Peyer's patch (tissue), 4 donors: ENCODE data around the gene GAA.

ENCODE experiments used
- POLR2A ChIP-seq, 2 donors: fragments of 450-650 bp; IDR thresholded peaks; one replicate each; pipeline ENCODE4 v1.5.1; 2017; ENCODE audit warnings: antibody characterized with exemption in 2 of 2, mild to moderate bottlenecking in 2 of 2, moderate library complexity in 2 of 2
- TF ChIP-seq, protein P1 (sequence below), 6 experiments: fragments of 450-650 bp in 4 of 6; fragments of 200-600 bp in 2 of 6; sonication (generic) in 1 of 6; IDR thresholded peaks; one replicate each; pipeline ENCODE4 v1.5.1; 2017 to 2019; ENCODE audit warnings: antibody characterized with exemption in 6 of 6, mild to moderate bottlenecking in 3 of 6, moderate library complexity in 1 of 6

DNA sequence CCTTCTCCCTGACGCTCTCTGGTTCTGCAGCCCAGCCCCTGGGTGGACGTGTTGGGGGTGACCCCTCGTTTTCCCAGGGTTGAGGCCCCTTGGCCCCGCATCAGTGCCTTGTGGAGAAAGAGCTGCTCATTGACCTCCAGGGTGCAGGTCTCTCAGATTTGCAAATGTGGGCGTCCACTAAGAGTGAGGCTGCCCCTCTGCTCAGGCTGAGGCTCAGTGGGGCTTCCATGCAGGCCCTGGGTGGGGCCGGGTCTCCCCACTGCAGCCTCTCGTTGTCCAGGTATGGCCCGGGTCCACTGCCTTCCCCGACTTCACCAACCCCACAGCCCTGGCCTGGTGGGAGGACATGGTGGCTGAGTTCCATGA, 9.0 kb downstream of the GAA start:
- TF ChIP-seq, protein P1, sequence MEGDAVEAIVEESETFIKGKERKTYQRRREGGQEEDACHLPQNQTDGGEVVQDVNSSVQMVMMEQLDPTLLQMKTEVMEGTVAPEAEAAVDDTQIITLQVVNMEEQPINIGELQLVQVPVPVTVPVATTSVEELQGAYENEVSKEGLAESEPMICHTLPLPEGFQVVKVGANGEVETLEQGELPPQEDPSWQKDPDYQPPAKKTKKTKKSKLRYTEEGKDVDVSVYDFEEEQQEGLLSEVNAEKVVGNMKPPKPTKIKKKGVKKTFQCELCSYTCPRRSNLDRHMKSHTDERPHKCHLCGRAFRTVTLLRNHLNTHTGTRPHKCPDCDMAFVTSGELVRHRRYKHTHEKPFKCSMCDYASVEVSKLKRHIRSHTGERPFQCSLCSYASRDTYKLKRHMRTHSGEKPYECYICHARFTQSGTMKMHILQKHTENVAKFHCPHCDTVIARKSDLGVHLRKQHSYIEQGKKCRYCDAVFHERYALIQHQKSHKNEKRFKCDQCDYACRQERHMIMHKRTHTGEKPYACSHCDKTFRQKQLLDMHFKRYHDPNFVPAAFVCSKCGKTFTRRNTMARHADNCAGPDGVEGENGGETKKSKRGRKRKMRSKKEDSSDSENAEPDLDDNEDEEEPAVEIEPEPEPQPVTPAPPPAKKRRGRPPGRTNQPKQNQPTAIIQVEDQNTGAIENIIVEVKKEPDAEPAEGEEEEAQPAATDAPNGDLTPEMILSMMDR (IDR thresholded peaks at IDR 0.05): no peak
- TF ChIP-seq POLR2A (IDR thresholded peaks at IDR 0.05): no peak
